Testis (tissue), 3 donors: ENCODE data around the gene HYDIN. TPM values are rescaled to one million over a fixed set of nuclear protein-coding genes. Genes with fewer than 3 reads are reported as not detected.
"Not testable (repeated sequence)": the region's sequence is repeated elsewhere in the genome, so short reads cannot be mapped to it uniquely, and the experiment has no call there.

Source experiments
- DNase-seq: peaks from one replicate; pipeline ENCODE4 v3.0.0-alpha.2; 2019
- H3K27ac ChIP-seq, 2 donors: fragments of 200-600 bp; sonication (generic); one replicate each; pipeline ENCODE4 v1.5.1; 2019
- H3K27me3 ChIP-seq: fragments of 200-600 bp; sonication (generic); one replicate; pipeline ENCODE4 v1.5.1; 2019
- H3K36me3 ChIP-seq: fragments of 200-600 bp; sonication (generic); one replicate; pipeline ENCODE4 v1.5.1; 2017; ENCODE audit warnings: low read depth; ENCODE audit errors: missing control alignments
- H3K4me1 ChIP-seq: fragments of 200-600 bp; sonication (generic); one replicate; pipeline ENCODE4 v1.5.1; 2019
- H3K4me3 ChIP-seq, 2 donors: fragments of 200-600 bp; sonication (generic); one replicate each; pipeline ENCODE4 v1.5.1; 2017 to 2019
- H3K9me3 ChIP-seq: fragments of 200-600 bp; sonication (generic); one replicate; pipeline ENCODE4 v1.5.1; 2017
- WGBS, 2 donors: methylation state at CpG; one replicate each; pipeline ENCODE4 v1.1.5; 2018; 5-methylcytosine and 5-hydroxymethylcytosine counted together
- intact Hi-C: fragments of 100-400 bp; cut with DNase I; formaldehyde crosslinking; loops from one replicate; pipeline ENCODE4 v1.15.1; 2023; ENCODE audit warnings: low total_unique reads
- polyA plus RNA-seq: library from polyadenylated mRNA; stranded (reverse); fragments of 350-450 nt; fragmentation: Illumina TruSeq; extraction: RNeasy Lipid Tissue Mini Kit (QIAGEN cat#74804); gene quantifications from one replicate; pipeline ENCODE4 v1.2.3, GENCODE V29; 2014; ENCODE audit warnings: low read depth, low replicate concordance; ENCODE audit not compliant: insufficient read depth
- total RNA-seq, 2 donors: library from RNA; depleted of rRNA; stranded (reverse); fragments of >200 nt; gene quantifications; one replicate each; pipeline ENCODE4 v1.2.3, GENCODE V29; 2016

Gene HYDIN
- total and polyA plus RNA-seq, 3 donors from 2014 or later = 29.6 to 54.7 (median 30.3) TPM

- H3K27me3 ChIP-seq, DNase-seq, H3K4me3 ChIP-seq, H3K36me3 ChIP-seq, H3K9me3 ChIP-seq, intact Hi-C loops, H3K27ac ChIP-seq, H3K4me1 ChIP-seq: not testable (repeated sequence)
- 60% methylated on average over 1 of the region's 1 CpG; no CpG with 5 or more reads in 1 of the 2 donors for WGBS, 2 donors
Observed at GRCh38 chr16:71080262-71080661, 150.3 kb downstream of the HYDIN start.

- H3K36me3 ChIP-seq, H3K27ac ChIP-seq, H3K4me1 ChIP-seq, H3K4me3 ChIP-seq, H3K27me3 ChIP-seq, intact Hi-C loops, H3K9me3 ChIP-seq, DNase-seq: not testable (repeated sequence)
- no CpG with 5 or more reads among the region's 1 CpG for WGBS, 2 donors
Observed at GRCh38 chr16:71070651-71071050, 159.9 kb downstream of the HYDIN start.

- H3K4me1 ChIP-seq, H3K36me3 ChIP-seq, H3K27me3 ChIP-seq, H3K4me3 ChIP-seq, DNase-seq, intact Hi-C loops, H3K9me3 ChIP-seq, H3K27ac ChIP-seq: not testable (repeated sequence)
- 86% methylated on average over 4 of the region's 4 CpGs for WGBS, 2 donors
Observed at GRCh38 chr16:71069842-71070241, 160.7 kb downstream of the HYDIN start.

- H3K36me3 ChIP-seq, H3K4me3 ChIP-seq, H3K4me1 ChIP-seq, H3K27me3 ChIP-seq, H3K9me3 ChIP-seq, intact Hi-C loops, DNase-seq, H3K27ac ChIP-seq: not testable (repeated sequence)
- 68 to 81% methylated on average over 3 of the region's 3 CpGs for WGBS, 2 donors
Observed at GRCh38 chr16:71053897-71054609, 176.5 kb downstream of the HYDIN start.

GRCh38 chr16:71050307-71050706 lies 180.2 kb downstream of the HYDIN start:
- DNase-seq, H3K4me1 ChIP-seq, H3K27me3 ChIP-seq, H3K27ac ChIP-seq, H3K9me3 ChIP-seq, intact Hi-C loops, H3K4me3 ChIP-seq, H3K36me3 ChIP-seq: not testable (repeated sequence)
- 73 to 84% methylated on average over 1 to 2 of the region's 2 CpGs for WGBS, 2 donors

GRCh38 chr16:71039368-71040111 lies 191.0 kb downstream of the HYDIN start:
- H3K36me3 ChIP-seq, H3K4me1 ChIP-seq, H3K27ac ChIP-seq, H3K27me3 ChIP-seq, intact Hi-C loops, H3K4me3 ChIP-seq, DNase-seq, H3K9me3 ChIP-seq: not testable (repeated sequence)
- 91 to 94% methylated on average over 7 to 10 of the region's 11 CpGs for WGBS, 2 donors

GRCh38 chr16:71038421-71038820 lies 192.1 kb downstream of the HYDIN start:
- H3K27ac ChIP-seq, H3K27me3 ChIP-seq, intact Hi-C loops, H3K36me3 ChIP-seq, H3K4me3 ChIP-seq, H3K9me3 ChIP-seq, H3K4me1 ChIP-seq, DNase-seq: not testable (repeated sequence)
- WGBS, 2 donors = 94 to 95% methylated on average over 3 to 4 of the region's 4 CpGs

- H3K4me3 ChIP-seq, intact Hi-C loops, H3K27me3 ChIP-seq, H3K9me3 ChIP-seq, H3K36me3 ChIP-seq, DNase-seq, H3K27ac ChIP-seq, H3K4me1 ChIP-seq: not testable (repeated sequence)
- 78 to 79% methylated on average over 5 to 6 of the region's 6 CpGs for WGBS, 2 donors
Observed at GRCh38 chr16:71037987-71038386, 192.5 kb downstream of the HYDIN start.

- H3K4me3 ChIP-seq, H3K9me3 ChIP-seq, H3K27me3 ChIP-seq, intact Hi-C loops, H3K36me3 ChIP-seq, DNase-seq, H3K4me1 ChIP-seq, H3K27ac ChIP-seq: not testable (repeated sequence)
- whole genome bisulfite sequencing, 2 donors = 48 to 50% methylated on average over 7 to 8 of the region's 8 CpGs
Observed at GRCh38 chr16:71028032-71028727, 202.3 kb downstream of the HYDIN start.

GRCh38 chr16:71027511-71027910 lies 203.0 kb downstream of the HYDIN start:
- H3K4me1 ChIP-seq, H3K36me3 ChIP-seq, H3K27ac ChIP-seq, DNase-seq, H3K4me3 ChIP-seq, H3K27me3 ChIP-seq, intact Hi-C loops, H3K9me3 ChIP-seq: not testable (repeated sequence)
- 60% methylated on average over 1 of the region's 8 CpGs; no CpG with 5 or more reads in 1 of the 2 donors for WGBS, 2 donors

- H3K27me3 ChIP-seq, H3K9me3 ChIP-seq, DNase-seq, H3K36me3 ChIP-seq, H3K4me1 ChIP-seq, H3K4me3 ChIP-seq, intact Hi-C loops, H3K27ac ChIP-seq: not testable (repeated sequence)
- WGBS, 2 donors = 56 to 75% methylated on average over 3 of the region's 3 CpGs
Observed at GRCh38 chr16:71023851-71024439, 206.6 kb downstream of the HYDIN start.
